ENCODE data around the gene STPG2.

DNA sequence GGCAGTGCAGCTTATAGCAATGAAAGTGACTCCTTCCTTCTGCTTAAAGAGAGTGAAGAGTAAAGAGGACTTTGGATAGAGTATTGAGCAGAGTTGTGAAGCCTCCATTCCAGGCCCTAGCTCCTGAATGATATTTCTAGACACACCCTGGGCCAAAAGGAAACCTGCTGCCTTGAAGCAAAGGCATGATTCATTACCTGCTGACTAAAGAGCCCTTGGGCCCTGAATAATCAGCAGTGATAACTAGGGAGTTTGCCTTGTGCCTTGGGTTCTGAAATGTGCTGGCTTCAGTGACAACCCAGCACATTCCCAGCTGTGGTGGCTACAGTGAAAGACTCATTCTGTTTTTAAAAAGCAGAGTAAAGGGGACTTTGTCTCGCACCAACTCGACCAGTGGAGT lies 49.2 kb downstream of the STPG2 start:
- TF ChIP-seq, protein P1, sequence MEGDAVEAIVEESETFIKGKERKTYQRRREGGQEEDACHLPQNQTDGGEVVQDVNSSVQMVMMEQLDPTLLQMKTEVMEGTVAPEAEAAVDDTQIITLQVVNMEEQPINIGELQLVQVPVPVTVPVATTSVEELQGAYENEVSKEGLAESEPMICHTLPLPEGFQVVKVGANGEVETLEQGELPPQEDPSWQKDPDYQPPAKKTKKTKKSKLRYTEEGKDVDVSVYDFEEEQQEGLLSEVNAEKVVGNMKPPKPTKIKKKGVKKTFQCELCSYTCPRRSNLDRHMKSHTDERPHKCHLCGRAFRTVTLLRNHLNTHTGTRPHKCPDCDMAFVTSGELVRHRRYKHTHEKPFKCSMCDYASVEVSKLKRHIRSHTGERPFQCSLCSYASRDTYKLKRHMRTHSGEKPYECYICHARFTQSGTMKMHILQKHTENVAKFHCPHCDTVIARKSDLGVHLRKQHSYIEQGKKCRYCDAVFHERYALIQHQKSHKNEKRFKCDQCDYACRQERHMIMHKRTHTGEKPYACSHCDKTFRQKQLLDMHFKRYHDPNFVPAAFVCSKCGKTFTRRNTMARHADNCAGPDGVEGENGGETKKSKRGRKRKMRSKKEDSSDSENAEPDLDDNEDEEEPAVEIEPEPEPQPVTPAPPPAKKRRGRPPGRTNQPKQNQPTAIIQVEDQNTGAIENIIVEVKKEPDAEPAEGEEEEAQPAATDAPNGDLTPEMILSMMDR (IDR thresholded peaks at IDR 0.05; ENCODE audit: low read length), result no peak
- no peak for TF ChIP-seq EZH2phosphoT487 (IDR thresholded peaks at IDR 0.05; ENCODE audit: low read length)
- TF ChIP-seq EZH2 (optimal IDR thresholded peaks at IDR 0.05; ENCODE audit: low read depth, low read length), result no peak
